Erythroblast (primary cell): ENCODE measurements around the gene GPHA2.

Source experiments
- GATA1 ChIP-seq: IDR thresholded peaks from 2 replicates; pipeline ENCODE4 v1.6.1; 2011; ENCODE audit warnings: low read depth, mild to moderate bottlenecking, control low read depth, low read length, moderate library complexity
- POLR2A ChIP-seq: IDR thresholded peaks from 2 replicates; pipeline ENCODE4 v1.6.1; 2011; ENCODE audit warnings: mild to moderate bottlenecking, low read length

DNA sequence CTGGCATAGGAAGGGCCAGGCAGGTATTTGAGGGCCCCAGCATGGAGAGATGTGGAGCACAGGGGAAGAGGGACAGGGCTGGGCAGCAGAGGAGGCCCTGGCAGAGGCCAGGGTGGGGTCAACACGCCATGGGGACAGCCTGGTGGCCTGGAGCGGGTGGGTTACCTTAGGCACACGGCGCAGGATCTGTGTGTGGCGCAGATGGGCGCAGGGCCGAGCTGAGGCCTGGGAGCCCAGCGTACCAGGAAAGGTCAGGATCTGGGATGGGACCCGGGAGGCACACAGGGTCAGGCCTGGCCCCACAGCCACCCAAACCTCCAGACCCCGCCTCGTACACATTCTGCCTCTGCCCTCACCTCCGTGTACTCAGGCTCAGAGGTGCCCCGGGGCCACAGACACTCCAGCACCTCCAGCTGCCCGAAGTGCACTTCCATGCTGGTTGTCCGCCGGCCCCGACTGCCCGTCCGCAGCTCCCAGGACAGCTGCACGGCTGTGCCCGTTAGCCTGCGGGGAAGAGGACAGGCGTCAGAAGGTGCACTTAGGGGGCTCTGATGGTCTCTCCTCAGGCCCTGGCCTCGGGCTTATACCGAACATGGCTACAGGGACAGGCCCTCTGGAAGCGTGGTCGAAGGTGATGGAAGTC, 25.1 kb downstream of the GPHA2 start:
- TF ChIP-seq POLR2A (no peak), GATA1 (no peak)
